K562 (cell line): Measurements from ENCODE around the gene SIRT3. TPM values are rescaled to one million over a fixed set of nuclear protein-coding genes. Genes with fewer than 3 reads are reported as not detected.

Experiments
- ATAC-seq: fragments of 200-7000 bp; cut with Tn5 transposase; 3 replicates; pipeline ENCODE4 v1.9.1; 2020; ENCODE audit warnings: moderate library complexity
- BruUV-seq: library from RNA; stranded (reverse); fragments of 400-500 nt; replicated peaks from 2 replicates; lab custom pipeline; 2021; lab: Mats Ljungman, UMichigan
- CTCF ChIA-PET: fragments of 300-600 bp; formaldehyde crosslinking; extraction: SDS; loops from one replicate; lab custom pipeline; 2021; ENCODE audit warnings: low intra/inter-chr PET ratio; lab: Yijun Ruan, JAX
- POLR2A ChIA-PET: fragments of 300-600, 350-650 bp; sonication (Branson Sonifier 250); formaldehyde crosslinking; extraction: SDS; loops from one replicate; lab custom pipeline; 2021; ENCODE audit warnings: antibody characterized with exemption, inconsistent platforms; lab: Yijun Ruan, JAX
- DNase-seq, 4 experiments: peaks; one replicate each; pipeline versions ENCODE4 v3.0.0 to v3.0.0-alpha.2; 2011 to 2018; ENCODE audit warnings: low spot score in 3 of 4, mixed read lengths in 3 of 4; ENCODE audit errors: extremely low read depth in 1 of 4
- FAIRE-seq: peaks from 2 replicates; lab custom pipeline; 2011; peaks lifted over from hg19 to GRCh38; lab: Jason Lieb, UNC
- H2AFZ ChIP-seq: 2 replicates; pipeline ENCODE4 v1.6.0; 2011; ENCODE audit warnings: low read depth, low read length, control low read depth, inconsistent platforms
- H3K27ac ChIP-seq: fragments of 200-600 bp; 3 replicates; pipeline ENCODE4 v1.8.0; 2011; ENCODE audit warnings: low read depth, mild to moderate bottlenecking, control low read depth, inconsistent platforms, low read length, moderate library complexity, mixed read lengths; ENCODE audit errors: extremely low read depth
- H3K27me3 ChIP-seq, 2 experiments: fragments of 300-600 bp in 1 of 2; 2 replicates in 1 of 2; 3 replicates in 1 of 2; pipeline versions ENCODE4 v1.6.0 to v1.8.0; 2011; ENCODE audit warnings: inconsistent platforms in 2 of 2, low read length in 2 of 2, mild to moderate bottlenecking in 1 of 2, mixed read lengths in 1 of 2, moderate library complexity in 1 of 2; ENCODE audit not compliant: control insufficient read depth in 2 of 2, insufficient read depth in 2 of 2
- H3K36me3 ChIP-seq: fragments of 300-600 bp; 3 replicates; pipeline ENCODE4 v1.8.0; 2011; ENCODE audit warnings: mild to moderate bottlenecking, low read length, inconsistent platforms; ENCODE audit not compliant: control insufficient read depth, insufficient read depth
- H3K4me1 ChIP-seq, 2 experiments: fragments of 200-600 bp in 1 of 2; replicated peaks in 1 of 2; 2 replicates in 1 of 2; 3 replicates in 1 of 2; pipeline versions ENCODE4 v1.5.1 to v1.8.0; 2011; ENCODE audit warnings: inconsistent platforms in 2 of 2, low read length in 2 of 2, mild to moderate bottlenecking in 1 of 2, mixed read lengths in 1 of 2, moderate library complexity in 1 of 2; ENCODE audit not compliant: control insufficient read depth in 2 of 2, insufficient read depth in 2 of 2
- H3K4me2 ChIP-seq: 2 replicates; pipeline ENCODE4 v1.6.1; 2011; ENCODE audit warnings: low read length, control low read depth, inconsistent platforms, mixed read lengths; ENCODE audit not compliant: insufficient read depth
- H3K4me3 ChIP-seq: fragments of 200-600 bp; sonication (generic), shearing (Covaris generic); 2 replicates; pipeline ENCODE4 v1.5.1; 2016; ENCODE audit warnings: control low read depth, inconsistent platforms
- H3K79me2 ChIP-seq: fragments of 200-600 bp; 3 replicates; pipeline ENCODE4 v1.8.0; 2011; ENCODE audit warnings: low read length, inconsistent platforms; ENCODE audit not compliant: control insufficient read depth, insufficient read depth
- H3K9ac ChIP-seq, 2 experiments: 2 replicates each; pipeline versions ENCODE4 v1.6.0 to v1.6.1; 2011; ENCODE audit warnings: low read depth in 2 of 2, low read length in 2 of 2, control low read depth in 1 of 2, inconsistent platforms in 1 of 2, mild to moderate bottlenecking in 1 of 2, mixed read lengths in 1 of 2; ENCODE audit not compliant: insufficient read depth in 1 of 2
- H3K9me1 ChIP-seq: one replicate; pipeline ENCODE4 v1.6.0; 2011; ENCODE audit warnings: inconsistent platforms, mild to moderate bottlenecking, low read length, moderate library complexity; ENCODE audit not compliant: control insufficient read depth, insufficient read depth
- H3K9me3 ChIP-seq: replicated peaks from 2 replicates; pipeline ENCODE4 v1.5.1; 2011; ENCODE audit warnings: low read depth, low read length, inconsistent platforms; ENCODE audit not compliant: control insufficient read depth, insufficient read depth
- H4K20me1 ChIP-seq: replicated peaks from 2 replicates; pipeline ENCODE4 v1.6.1; 2011; ENCODE audit warnings: low read length, inconsistent platforms, mixed read lengths; ENCODE audit not compliant: control insufficient read depth, insufficient read depth
- MCM5 ChIP-seq: fragments of 450-650 bp; IDR thresholded peaks from 2 replicates; pipeline ENCODE4 v1.6.1; 2016; ENCODE audit warnings: low read depth
- POLR2G ChIP-seq: fragments of 200-400 bp; formaldehyde crosslinking; IDR thresholded peaks from 2 replicates; pipeline ENCODE4 v1.6.1; 2017; ENCODE audit warnings: low read depth, mild to moderate bottlenecking, antibody characterized with exemption, low read length, moderate library complexity
- RBFOX2 ChIP-seq: fragments of 200-400 bp; formaldehyde crosslinking; IDR thresholded peaks from 2 replicates; pipeline ENCODE4 v1.6.1; 2017; ENCODE audit warnings: low read depth, mild to moderate bottlenecking, low read length, moderate library complexity
- SFPQ ChIP-seq: fragments of 200-400 bp; formaldehyde crosslinking; IDR thresholded peaks from 2 replicates; pipeline ENCODE4 v1.6.1; 2017; ENCODE audit warnings: mild to moderate bottlenecking, low read depth, low read length, moderate library complexity
- SUPT5H ChIP-seq: fragments of 450-650 bp; IDR thresholded peaks from 2 replicates; pipeline ENCODE4 v1.6.1; 2016
- WGBS: fragments of 100-300 bp; shearing (Covaris generic); methylation state at CpG from one replicate; pipeline ENCODE4 v1.1.6; 2016; ENCODE audit warnings: low coverage, mixed read lengths; ENCODE audit not compliant: insufficient coverage; ENCODE audit errors: missing lambda C conversion rate; 5-methylcytosine and 5-hydroxymethylcytosine counted together
- in situ Hi-C: fragments of 300-500 bp; cut with MboI; formaldehyde crosslinking; loops from 4 replicates; pipeline ENCODE4 v1.15.0; 2018; ENCODE audit warnings: inconsistent platforms, mixed read lengths
- intact Hi-C: fragments of 100-400 bp; cut with micrococcal nuclease; formaldehyde crosslinking; loops from 2 replicates; pipeline ENCODE4 v1.14.2; 2022
- polyA plus RNA-seq, 8 experiments: library from polyadenylated mRNA; depleted of rRNA in 4 of 8; stranded (reverse) in 5 of 8; unstranded in 3 of 8; fragments of >200 nt; fragmentation: Nextera tagmentation in 2 of 8; fragmentation: Illumina TruSeq in 1 of 8; extraction: Ambion mirVana in 2 of 8; extraction: Trizol in 1 of 8; gene quantifications; 2 replicates each; pipeline versions ENCODE4 v1.2.1 to v1.2.3, GENCODE V29; 2011 to 2014; ENCODE audit warnings: inconsistent platforms in 1 of 8, missing spikeins in 1 of 8
- total RNA-seq, 7 experiments: library from RNA; depleted of rRNA in 6 of 7; stranded (reverse); fragments of >200 nt in 6 of 7; fragmentation: Illumina TruSeq in 2 of 7; extraction: Trizol in 2 of 7; gene quantifications; 2 replicates each; pipeline versions ENCODE4 v1.2.1 to v1.2.3, GENCODE V29; 2011 to 2021; ENCODE audit warnings: low replicate concordance in 1 of 7

Gene SIRT3
- total and polyA plus RNA-seq, 9 of the 15 experiments (the other 6 are each of a cell fraction or from before 2014, with no cell fraction given), result 1.9 to 27.5 (median 14.5) TPM

- H2AFZ ChIP-seq, result no peak overlapping the region
- peaks cover 13 to 37% of the 10 kb centered on the region in 2 experiments; a peak in 4 of 5 replicates for H3K4me1 ChIP-seq
- no peaks in the 10 kb centered on the region for H3K9me3 ChIP-seq
- peaks cover 11% of the 10 kb centered on the region for H3K79me2 ChIP-seq
- peak overlapping the region in 1 of 2 experiments; percentile 68; a peak in 1 of 4 replicates for H3K9ac ChIP-seq
- ChIA-PET CTCF (no interaction called here), POLR2A (interaction anchor here (0.5 to 1.2 kb wide), 3 partner anchors 14 to 249 kb away, joined by 3 to 4 read pairs (median 3); no protein-coding TSS in a partner anchor)
- in situ Hi-C loops, result loop anchor here (5.0 kb wide), 1 partner anchor 318 kb away; no protein-coding TSS in a partner anchor
- DNase-seq, result peak in 1 of 4 experiments; percentile 18
- no TSS peak for BruUV-seq
- no peaks in the 10 kb centered on the region for H3K9me1 ChIP-seq
- peaks cover 31% of the 10 kb centered on the region for H3K36me3 ChIP-seq
- H3K27me3 ChIP-seq, result no peaks in the 10 kb centered on the region
- intact Hi-C loops, result no loop called here
- FAIRE-seq, result no peak
- H4K20me1 ChIP-seq, result peaks cover 14% of the 10 kb centered on the region
- no peak for ATAC-seq
- no peak overlapping the region for H3K27ac ChIP-seq
- 81% methylated on average over 8 of the region's 8 CpGs for WGBS
- H3K4me2 ChIP-seq, result no peak overlapping the region
- no peak overlapping the region for H3K4me3 ChIP-seq
- 0 out of 2 replicates have a peak, but pooled peaks have one; percentile 26 for TF ChIP-seq SUPT5H
- peak; percentile 54 for TF ChIP-seq POLR2G
- no peak for TF ChIP-seq SFPQ
- no peak for TF ChIP-seq MCM5
- peak; percentile 20; the same call in 1 of the 2 replicates for TF ChIP-seq RBFOX2
- TF ChIP-seq, all 486 proteins: peak for 3
These were observed 36.4 kb downstream of the SIRT3 start for GRCh38 chr11:199782-200181.
